NT2/D1 (cell line): Measurements from ENCODE around the gene PRR15.

Source experiments
- SUZ12 ChIP-seq: IDR thresholded peaks from 2 replicates; pipeline ENCODE4 v1.6.1; 2011; ENCODE audit not compliant: insufficient read length, insufficient read depth; ENCODE audit errors: extremely low read depth
- YY1 ChIP-seq: IDR thresholded peaks from 2 replicates; pipeline ENCODE4 v1.6.1; 2011; ENCODE audit not compliant: insufficient read length, insufficient read depth
- ZNF274 ChIP-seq: IDR thresholded peaks from 2 replicates; pipeline ENCODE4 v1.6.1; 2011; ENCODE audit warnings: mild to moderate bottlenecking, low read depth, low read length

GRCh38 chr7:29552392-29552791, 11.2 kb upstream of the PRR15 start:
- TF ChIP-seq ZNF274 (no peak), YY1 (no peak), SUZ12 (no peak)
